Osteoblast (primary cell): ENCODE measurements around the gene LSR. TPM values are rescaled to one million over a fixed set of nuclear protein-coding genes. Genes with fewer than 3 reads are reported as not detected.
A peak's percentile ranks its signal among the peaks of the same experiment; 100 is the strongest.

ENCODE experiments used
- DNase-seq: peaks from one replicate; pipeline ENCODE4 v3.0.0; 2011; ENCODE audit warnings: low spot score, mixed read lengths; ENCODE audit not compliant: insufficient read length; ENCODE audit errors: missing footprints
- H2AFZ ChIP-seq: 2 replicates; pipeline ENCODE4 v1.6.0; 2011; ENCODE audit warnings: mild to moderate bottlenecking, low read length
- H3K27ac ChIP-seq: 2 replicates; pipeline ENCODE4 v1.5.1; 2011; ENCODE audit warnings: mild to moderate bottlenecking, low read depth, low read length, moderate library complexity
- H3K27me3 ChIP-seq: 2 replicates; pipeline ENCODE4 v1.6.0; 2012; ENCODE audit warnings: mild to moderate bottlenecking, control low read depth, inconsistent platforms, low read length, moderate library complexity; ENCODE audit not compliant: insufficient read depth
- H3K36me3 ChIP-seq: 2 replicates; pipeline ENCODE4 v1.5.1; 2011; ENCODE audit warnings: mild to moderate bottlenecking, low read length, control low read depth, moderate library complexity; ENCODE audit not compliant: insufficient read depth
- H3K4me1 ChIP-seq: 2 replicates; pipeline ENCODE4 v1.5.1; 2011; ENCODE audit warnings: mild to moderate bottlenecking, low read length, control low read depth, moderate library complexity; ENCODE audit not compliant: insufficient read depth
- H3K4me2 ChIP-seq: 2 replicates; pipeline ENCODE4 v1.6.0; 2011; ENCODE audit warnings: mild to moderate bottlenecking, low read length; ENCODE audit not compliant: insufficient read depth
- H3K4me3 ChIP-seq: fragments of 200-600 bp; sonication (generic); 3 replicates; pipeline ENCODE4 v1.5.1; 2012; ENCODE audit warnings: mild to moderate bottlenecking, low read length, inconsistent platforms; ENCODE audit not compliant: insufficient read depth
- H3K79me2 ChIP-seq: 2 replicates; pipeline ENCODE4 v1.6.0; 2012; ENCODE audit warnings: mild to moderate bottlenecking, low read length, control low read depth, inconsistent platforms; ENCODE audit not compliant: insufficient read depth
- H3K9me3 ChIP-seq: 2 replicates; pipeline ENCODE4 v1.5.1; 2011; ENCODE audit warnings: low read depth, low read length, control low read depth
- H4K20me1 ChIP-seq: 2 replicates; pipeline ENCODE4 v1.6.0; 2012; ENCODE audit warnings: mild to moderate bottlenecking, low read length, control low read depth; ENCODE audit not compliant: insufficient read depth
- CTCF ChIP-seq: IDR thresholded peaks from 2 replicates; pipeline ENCODE4 v1.5.1; 2011; ENCODE audit warnings: mild to moderate bottlenecking, low read depth, low read length, moderate library complexity; ENCODE audit errors: extremely low read depth
- total RNA-seq: library from RNA; depleted of rRNA; stranded (reverse); fragments of >200 nt; gene quantifications from 2 replicates; pipeline ENCODE4 v1.2.3, GENCODE V29; 2012

Gene LSR
- total RNA-seq, 1 donor: 0.36 TPM

- DNase-seq: no peak
- TF ChIP-seq CTCF: no peak
- H3K27ac ChIP-seq: no peak overlapping the region
- no peaks in the 10 kb centered on the region for H3K9me3 ChIP-seq
- H3K79me2 ChIP-seq: no peaks in the 10 kb centered on the region
- H3K36me3 ChIP-seq: no peaks in the 10 kb centered on the region
- H3K27me3 ChIP-seq: peaks cover 41% of the 10 kb centered on the region
- H3K4me3 ChIP-seq: no peak overlapping the region
- H3K4me2 ChIP-seq: no peak overlapping the region
- H4K20me1 ChIP-seq: no peaks in the 10 kb centered on the region
- no peaks in the 10 kb centered on the region for H3K4me1 ChIP-seq
- H2AFZ ChIP-seq: no peak overlapping the region
Observed at GRCh38 chr19:35246466-35247092, 2.2 kb upstream of the LSR start.

- Histone ChIP-seq H3K4me2 (no peak overlapping the region), H3K79me2 (no peaks in the 10 kb centered on the region), H3K36me3 (no peaks in the 10 kb centered on the region), H3K27ac (no peak overlapping the region), H2AFZ (no peak overlapping the region), H4K20me1 (no peaks in the 10 kb centered on the region), H3K4me1 (no peaks in the 10 kb centered on the region), H3K27me3 (peaks cover 39% of the 10 kb centered on the region), H3K4me3 (no peak overlapping the region), H3K9me3 (no peaks in the 10 kb centered on the region)
- DNase-seq: no peak
- TF ChIP-seq CTCF: no peak
Observed at GRCh38 chr19:35247526-35248309, 1.1 kb upstream of the LSR start.

GRCh38 chr19:35249146-35249847 is 495 bp downstream of the LSR start:
- Histone ChIP-seq H3K79me2 (no peaks in the 10 kb centered on the region), H3K9me3 (no peaks in the 10 kb centered on the region), H2AFZ (no peak overlapping the region), H3K4me2 (no peak overlapping the region), H3K4me3 (no peak overlapping the region), H3K27me3 (peaks cover 31% of the 10 kb centered on the region), H4K20me1 (no peaks in the 10 kb centered on the region), H3K27ac (no peak overlapping the region), H3K4me1 (no peaks in the 10 kb centered on the region), H3K36me3 (no peaks in the 10 kb centered on the region)
- TF ChIP-seq CTCF: no peak
- peak; percentile 53 for DNase-seq
